Skeletal muscle tissue (tissue), 4 donors: ENCODE measurements around the gene SAP30L. TPM values are rescaled to one million over a fixed set of nuclear protein-coding genes. Genes with fewer than 3 reads are reported as not detected.

Source experiments
- H3K27ac ChIP-seq: one replicate; pipeline ENCODE4 v1.7.0; 2013; ENCODE audit warnings: mild to moderate bottlenecking, low read depth, low read length, inconsistent platforms
- H3K27me3 ChIP-seq, 3 donors: one replicate each; pipeline ENCODE4 v1.7.0; 2013; ENCODE audit warnings: low read length in 3 of 3; ENCODE audit not compliant: control insufficient read depth in 3 of 3, insufficient read depth in 3 of 3
- H3K36me3 ChIP-seq, 3 donors: one replicate each; pipeline ENCODE4 v1.7.0; 2013; ENCODE audit warnings: low read length in 3 of 3; ENCODE audit not compliant: control insufficient read depth in 3 of 3, insufficient read depth in 3 of 3
- H3K4me1 ChIP-seq, 3 donors: one replicate each; pipeline ENCODE4 v1.7.0; 2013; ENCODE audit warnings: low read length in 3 of 3, mild to moderate bottlenecking in 3 of 3; ENCODE audit not compliant: control insufficient read depth in 3 of 3, insufficient read depth in 3 of 3
- H3K4me3 ChIP-seq, 3 donors: one replicate each; pipeline ENCODE4 v1.7.0; 2013; ENCODE audit warnings: low read length in 3 of 3
- H3K9ac ChIP-seq, 3 donors: one replicate each; pipeline ENCODE4 v1.7.0; 2013; ENCODE audit warnings: low read length in 3 of 3, mild to moderate bottlenecking in 3 of 3, moderate library complexity in 2 of 3, low read depth in 1 of 3
- H3K9me3 ChIP-seq, 3 donors: one replicate each; pipeline ENCODE4 v1.7.0; 2013; ENCODE audit warnings: low read length in 3 of 3; ENCODE audit not compliant: control insufficient read depth in 3 of 3
- total RNA-seq: library from RNA; depleted of rRNA; stranded (reverse); fragments of >200 nt; gene quantifications from one replicate; pipeline ENCODE4 v1.2.3, GENCODE V29; 2014
- donor health status: Osteomylitis.

The SAP30L gene
- total RNA-seq, 1 donor from 2014 or later, result 13.0 TPM

- Histone ChIP-seq H3K9me3 (no peaks in the 10 kb centered on the region), H3K4me1 (no peaks in the 10 kb centered on the region), H3K27ac (no peak overlapping the region), H3K36me3 (peaks cover 6 to 26% (median 20%) of the 10 kb centered on the region in 3 donors), H3K9ac (no peak overlapping the region), H3K4me3 (no peak overlapping the region), H3K27me3 (no peaks in the 10 kb centered on the region)
Measured at GRCh38 chr5:154437281-154437965, 8.4 kb upstream of the SAP30L start.

GRCh38 chr5:154440540-154440939 lies 5.3 kb upstream of the SAP30L start:
- Histone ChIP-seq H3K27me3 (no peaks in the 10 kb centered on the region), H3K9ac (no peak overlapping the region), H3K4me3 (no peak overlapping the region), H3K27ac (no peak overlapping the region), H3K4me1 (peaks cover 6 to 12% (median 10%) of the 10 kb centered on the region in 3 donors), H3K9me3 (no peaks in the 10 kb centered on the region), H3K36me3 (peaks cover 6 to 27% (median 20%) of the 10 kb centered on the region in 3 donors)

GRCh38 chr5:154442801-154443200 lies 3.0 kb upstream of the SAP30L start:
- Histone ChIP-seq H3K9me3 (no peaks in the 10 kb centered on the region), H3K27ac (no peak overlapping the region), H3K36me3 (peaks cover 3 to 24% (median 9%) of the 10 kb centered on the region in 3 donors), H3K9ac (no peak overlapping the region), H3K27me3 (no peaks in the 10 kb centered on the region), H3K4me3 (no peak overlapping the region), H3K4me1 (peaks cover 15 to 24% (median 18%) of the 10 kb centered on the region in 3 donors)

GRCh38 chr5:154444556-154445421 lies 1.0 kb upstream of the SAP30L start:
- Histone ChIP-seq H3K27me3 (no peaks in the 10 kb centered on the region), H3K9ac (peak overlapping the region; percentile 88 to 93 (median 90)), H3K27ac (peak overlapping the region; percentile 39), H3K4me1 (peaks cover 21 to 32% (median 21%) of the 10 kb centered on the region in 3 donors), H3K36me3 (peaks cover 0 to 14% (median 10%) of the 10 kb centered on the region in 3 donors), H3K4me3 (peak overlapping the region; percentile 94 to 99 (median 94)), H3K9me3 (no peaks in the 10 kb centered on the region)

GRCh38 chr5:154446195-154447088 lies 645 bp downstream of the SAP30L start:
- peaks cover 0 to 14% (median 13%) of the 10 kb centered on the region in 3 donors for H3K36me3 ChIP-seq
- no peaks in the 10 kb centered on the region for H3K9me3 ChIP-seq
- H3K27ac ChIP-seq, result peak overlapping the region; percentile 60
- peaks cover 21 to 32% (median 21%) of the 10 kb centered on the region in 3 donors for H3K4me1 ChIP-seq
- no peaks in the 10 kb centered on the region for H3K27me3 ChIP-seq
- peak overlapping the region; percentile 75 to 94 (median 78) for H3K4me3 ChIP-seq
- H3K9ac ChIP-seq, result peak overlapping the region; percentile 65 to 84 (median 81)

GRCh38 chr5:154447089-154447725 lies 1.4 kb downstream of the SAP30L start:
- Histone ChIP-seq H3K9ac (peak overlapping the region; percentile 57 to 84 (median 81)), H3K9me3 (no peaks in the 10 kb centered on the region), H3K27me3 (no peaks in the 10 kb centered on the region), H3K4me3 (peak overlapping the region; percentile 75 to 94 (median 78)), H3K4me1 (peaks cover 21 to 32% (median 21%) of the 10 kb centered on the region in 3 donors), H3K36me3 (peaks cover 3 to 16% (median 15%) of the 10 kb centered on the region in 3 donors), H3K27ac (peak overlapping the region; percentile 60)

DNA sequence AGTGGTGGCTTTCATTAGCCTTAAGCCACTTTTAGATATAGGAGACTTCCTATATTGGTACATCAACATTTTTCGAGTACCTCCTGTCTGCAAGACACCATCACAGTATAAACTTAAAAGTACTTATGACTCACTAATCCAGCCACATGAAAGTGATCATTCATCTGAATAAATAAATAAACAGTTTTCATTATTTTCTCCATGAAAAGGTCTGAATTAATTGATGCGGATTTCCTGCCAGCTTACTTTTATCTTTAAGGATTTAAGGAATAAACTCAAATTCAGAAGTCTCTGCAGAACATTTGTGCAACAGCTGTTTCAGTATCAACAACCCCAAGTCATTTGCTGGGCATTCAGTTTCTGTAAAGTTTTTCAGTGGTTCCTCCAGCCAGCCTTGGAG lies 4.0 kb downstream of the SAP30L start:
- Histone ChIP-seq H3K36me3 (peaks cover 18 to 35% (median 29%) of the 10 kb centered on the region in 3 donors), H3K9ac (no peak overlapping the region), H3K4me3 (no peak overlapping the region), H3K4me1 (peaks cover 15 to 28% (median 17%) of the 10 kb centered on the region in 3 donors), H3K27me3 (no peaks in the 10 kb centered on the region), H3K9me3 (no peaks in the 10 kb centered on the region), H3K27ac (no peak overlapping the region)

- H3K4me1 ChIP-seq, result peaks cover 10 to 15% (median 12%) of the 10 kb centered on the region in 3 donors
- H3K36me3 ChIP-seq, result peaks cover 37 to 55% (median 47%) of the 10 kb centered on the region in 3 donors
- H3K27ac ChIP-seq, result no peak overlapping the region
- H3K4me3 ChIP-seq, result no peak overlapping the region
- no peaks in the 10 kb centered on the region for H3K9me3 ChIP-seq
- no peak overlapping the region for H3K9ac ChIP-seq
- H3K27me3 ChIP-seq, result no peaks in the 10 kb centered on the region
Measured at GRCh38 chr5:154451957-154452356, 6.2 kb downstream of the SAP30L start.

GRCh38 chr5:154455585-154455984 lies 9.8 kb downstream of the SAP30L start:
- Histone ChIP-seq H3K4me1 (no peaks in the 10 kb centered on the region), H3K9me3 (no peaks in the 10 kb centered on the region), H3K27me3 (no peaks in the 10 kb centered on the region), H3K36me3 (peaks cover 40 to 74% (median 62%) of the 10 kb centered on the region in 3 donors), H3K9ac (no peak overlapping the region), H3K27ac (no peak overlapping the region), H3K4me3 (no peak overlapping the region)
